ENCODE results near the gene IQGAP1. TPM values are rescaled to one million over a fixed set of nuclear protein-coding genes. Genes with fewer than 3 reads are reported as not detected.

IQGAP1 gene
- total RNA-seq, 1 donor from 2014 or later, result 227 TPM

- H3K27ac Mint-ChIP-seq, result no peak overlapping the region
- POLR2A ChIA-PET, result interaction anchor here (0.7 kb wide), 1 partner anchor 155 kb away, joined by 7 read pairs; no protein-coding TSS in a partner anchor
- no peak for ATAC-seq (ENCODE audit: low read depth)
These were observed 29.7 kb upstream of the IQGAP1 start for GRCh38 chr15:90358124-90359033.

GRCh38 chr15:90360746-90361145 lies 27.3 kb upstream of the IQGAP1 start:
- H3K36me3 Mint-ChIP-seq (ENCODE audit: low read depth), result no peaks in the 10 kb centered on the region
- TF ChIP-seq, protein P1, sequence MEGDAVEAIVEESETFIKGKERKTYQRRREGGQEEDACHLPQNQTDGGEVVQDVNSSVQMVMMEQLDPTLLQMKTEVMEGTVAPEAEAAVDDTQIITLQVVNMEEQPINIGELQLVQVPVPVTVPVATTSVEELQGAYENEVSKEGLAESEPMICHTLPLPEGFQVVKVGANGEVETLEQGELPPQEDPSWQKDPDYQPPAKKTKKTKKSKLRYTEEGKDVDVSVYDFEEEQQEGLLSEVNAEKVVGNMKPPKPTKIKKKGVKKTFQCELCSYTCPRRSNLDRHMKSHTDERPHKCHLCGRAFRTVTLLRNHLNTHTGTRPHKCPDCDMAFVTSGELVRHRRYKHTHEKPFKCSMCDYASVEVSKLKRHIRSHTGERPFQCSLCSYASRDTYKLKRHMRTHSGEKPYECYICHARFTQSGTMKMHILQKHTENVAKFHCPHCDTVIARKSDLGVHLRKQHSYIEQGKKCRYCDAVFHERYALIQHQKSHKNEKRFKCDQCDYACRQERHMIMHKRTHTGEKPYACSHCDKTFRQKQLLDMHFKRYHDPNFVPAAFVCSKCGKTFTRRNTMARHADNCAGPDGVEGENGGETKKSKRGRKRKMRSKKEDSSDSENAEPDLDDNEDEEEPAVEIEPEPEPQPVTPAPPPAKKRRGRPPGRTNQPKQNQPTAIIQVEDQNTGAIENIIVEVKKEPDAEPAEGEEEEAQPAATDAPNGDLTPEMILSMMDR (IDR thresholded peaks at IDR 0.05), result no peak
- no peaks in the 10 kb centered on the region for H3K9me3 Mint-ChIP-seq
- no peak for ATAC-seq (ENCODE audit: low read depth)
- H3K4me1 Mint-ChIP-seq, result peaks cover 8% of the 10 kb centered on the region
- POLR2A ChIA-PET, result interaction anchor here (1.2 to 2.1 kb wide), 2 partner anchors 15 to 27 kb away, joined by 3 to 9 read pairs; partner anchors contain the start of gene IQGAP1
- H3K4me3 Mint-ChIP-seq, result no peak overlapping the region
- H3K27ac Mint-ChIP-seq, result no peak overlapping the region
- no peak for DNase-seq
- H3K27me3 Mint-ChIP-seq, result no peaks in the 10 kb centered on the region
- CTCF ChIA-PET, result interaction anchor here (0.9 to 5.7 kb wide), 10 partner anchors 15 to 576 kb away, joined by 3 to 42 read pairs (median 4); no protein-coding TSS in a partner anchor
- intact Hi-C loops (cut with micrococcal nuclease), result loop anchor here (5.0 kb wide), 1 partner anchor 62 kb away; no protein-coding TSS in a partner anchor

More at GRCh38 chr15:90358124-90359033, 29.7 kb upstream of the IQGAP1 start:
- TF ChIP-seq, protein P1 (IDR thresholded peaks at IDR 0.05), result no peak
- H3K27me3 Mint-ChIP-seq, result no peaks in the 10 kb centered on the region
- no peak overlapping the region for H3K4me3 Mint-ChIP-seq
- DNase-seq, result no peak
- peaks cover 8% of the 10 kb centered on the region for H3K4me1 Mint-ChIP-seq
- intact Hi-C loops (cut with micrococcal nuclease), result no loop called here
- CTCF ChIA-PET, result interaction anchor here (0.6 kb wide), 1 partner anchor 99 kb away, joined by 6 read pairs; no protein-coding TSS in a partner anchor
- H3K9me3 Mint-ChIP-seq, result no peaks in the 10 kb centered on the region
- no peaks in the 10 kb centered on the region for H3K36me3 Mint-ChIP-seq (ENCODE audit: low read depth)

DNA sequence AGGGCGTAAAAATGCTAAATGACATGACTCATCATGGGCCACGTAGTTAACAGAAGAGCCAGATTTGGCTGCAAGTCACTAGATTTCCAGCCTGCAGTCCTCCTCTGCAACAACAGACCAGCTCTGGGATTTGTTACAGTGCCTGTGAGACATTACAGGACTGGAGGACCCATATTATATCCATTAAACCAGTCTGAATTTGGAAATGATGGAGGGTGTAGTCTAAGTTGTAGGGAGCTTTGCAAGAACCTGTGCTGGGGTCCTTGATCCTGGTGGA lies 25.2 kb upstream of the IQGAP1 start:
- TF ChIP-seq, protein P1 (IDR thresholded peaks at IDR 0.05), result no peak
- no peak overlapping the region for H3K27ac Mint-ChIP-seq
- no peaks in the 10 kb centered on the region for H3K9me3 Mint-ChIP-seq
- ChIA-PET POLR2A (no interaction called here), CTCF (interaction anchor here (0.7 to 5.7 kb wide), 6 partner anchors 25 to 257 kb away, joined by 3 to 42 read pairs (median 6); partner anchors contain the start of gene IQGAP1)
- H3K4me3 Mint-ChIP-seq, result no peak overlapping the region
- DNase-seq (no peak), ATAC-seq (ENCODE audit: low read depth) (no peak)
- H3K4me1 Mint-ChIP-seq, result peaks cover 8% of the 10 kb centered on the region
- H3K27me3 Mint-ChIP-seq, result no peaks in the 10 kb centered on the region
- H3K36me3 Mint-ChIP-seq (ENCODE audit: low read depth), result no peaks in the 10 kb centered on the region
- intact Hi-C loops (cut with micrococcal nuclease), result loop anchor here (1.0 to 5.0 kb wide), 7 partner anchors 11 to 524 kb away; partner anchors contain the start of genes IQGAP1 and ZNF774

DNA sequence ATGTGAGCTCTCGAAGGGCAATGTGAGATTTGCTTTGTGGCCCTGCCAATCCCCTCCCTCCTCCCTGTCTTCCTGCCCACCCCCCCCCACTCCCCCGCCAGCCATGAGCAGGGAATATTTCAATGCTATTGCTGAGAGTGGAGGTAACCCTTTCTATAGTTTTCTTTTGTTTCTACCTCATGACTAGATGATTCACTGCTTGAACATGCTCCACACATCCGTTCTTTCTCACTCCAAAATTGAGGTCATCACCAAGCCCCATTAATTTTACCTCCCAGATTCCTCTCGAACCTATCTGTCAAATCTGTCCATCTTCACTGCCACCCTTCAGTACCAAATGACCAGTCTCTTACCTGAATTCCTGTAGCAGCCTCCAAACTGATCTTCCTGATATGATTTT lies 23.8 kb upstream of the IQGAP1 start:
- intact Hi-C loops (cut with micrococcal nuclease), result loop anchor here (5.0 kb wide), 1 partner anchor 58 kb away; no protein-coding TSS in a partner anchor
- Mint-ChIP-seq H3K9me3 (no peaks in the 10 kb centered on the region), H3K36me3 (ENCODE audit: low read depth) (no peaks in the 10 kb centered on the region), H3K27me3 (no peaks in the 10 kb centered on the region), H3K27ac (no peak overlapping the region), H3K4me1 (peaks cover 8% of the 10 kb centered on the region), H3K4me3 (no peak overlapping the region)
- ChIA-PET POLR2A (no interaction called here), CTCF (interaction anchor here (5.7 kb wide), 1 partner anchor 118 kb away, joined by 42 read pairs; no protein-coding TSS in a partner anchor)
- ATAC-seq (ENCODE audit: low read depth) (no peak), DNase-seq (no peak)
- TF ChIP-seq, protein P1 (IDR thresholded peaks at IDR 0.05), result no peak
